ENCODE data around the gene ITGA1.

Gene ITGA1

DNA sequence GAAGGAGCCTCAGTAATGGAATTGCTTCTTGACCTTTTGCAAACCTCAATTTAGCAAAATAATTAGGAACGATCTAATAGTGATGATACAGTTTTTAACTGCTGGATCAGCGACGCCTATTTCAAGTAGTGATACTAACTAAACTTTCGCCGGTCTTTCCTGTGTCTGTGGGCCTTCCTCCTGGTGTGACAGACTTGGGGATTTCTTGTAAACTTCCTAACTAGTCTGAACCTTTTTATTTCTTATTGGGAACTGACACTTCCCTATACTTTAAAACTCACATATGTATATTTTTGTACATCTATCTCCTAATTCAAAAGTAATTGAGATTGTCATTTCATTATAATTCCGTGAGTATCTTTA, 15.2 kb downstream of the ITGA1 start:
- in situ Hi-C loops (cut with MboI; ENCODE audit: low pct_unique_long_range_greater_than_20kb, low sequenced_read_pairs, unreplicated experiment), result no loop called here
- TF ChIP-seq, protein P1, sequence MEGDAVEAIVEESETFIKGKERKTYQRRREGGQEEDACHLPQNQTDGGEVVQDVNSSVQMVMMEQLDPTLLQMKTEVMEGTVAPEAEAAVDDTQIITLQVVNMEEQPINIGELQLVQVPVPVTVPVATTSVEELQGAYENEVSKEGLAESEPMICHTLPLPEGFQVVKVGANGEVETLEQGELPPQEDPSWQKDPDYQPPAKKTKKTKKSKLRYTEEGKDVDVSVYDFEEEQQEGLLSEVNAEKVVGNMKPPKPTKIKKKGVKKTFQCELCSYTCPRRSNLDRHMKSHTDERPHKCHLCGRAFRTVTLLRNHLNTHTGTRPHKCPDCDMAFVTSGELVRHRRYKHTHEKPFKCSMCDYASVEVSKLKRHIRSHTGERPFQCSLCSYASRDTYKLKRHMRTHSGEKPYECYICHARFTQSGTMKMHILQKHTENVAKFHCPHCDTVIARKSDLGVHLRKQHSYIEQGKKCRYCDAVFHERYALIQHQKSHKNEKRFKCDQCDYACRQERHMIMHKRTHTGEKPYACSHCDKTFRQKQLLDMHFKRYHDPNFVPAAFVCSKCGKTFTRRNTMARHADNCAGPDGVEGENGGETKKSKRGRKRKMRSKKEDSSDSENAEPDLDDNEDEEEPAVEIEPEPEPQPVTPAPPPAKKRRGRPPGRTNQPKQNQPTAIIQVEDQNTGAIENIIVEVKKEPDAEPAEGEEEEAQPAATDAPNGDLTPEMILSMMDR (IDR thresholded peaks at IDR 0.05; ENCODE audit: extremely low read depth, insufficient read depth, missing control alignments), result no peak

DNA sequence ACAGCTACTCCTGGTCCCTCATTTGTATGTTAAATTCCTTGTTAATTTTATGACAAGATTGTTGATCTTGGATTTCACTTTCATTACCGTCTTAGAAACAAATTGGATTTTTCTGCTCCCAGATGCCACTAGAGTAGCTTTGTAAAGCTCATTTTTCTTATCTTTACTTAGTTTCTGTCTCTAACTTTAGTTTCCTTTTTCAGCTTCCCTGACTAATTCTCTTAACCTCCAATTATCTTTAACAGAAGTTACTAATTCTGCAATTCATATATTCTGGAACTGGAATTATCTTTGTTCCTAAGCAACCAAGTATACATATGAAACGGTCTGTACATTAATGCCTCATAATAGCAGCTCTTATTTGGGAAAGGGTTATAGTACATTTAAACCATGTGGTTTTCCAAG, 16.7 kb downstream of the ITGA1 start:
- DNase-seq (ENCODE audit: low spot score), result no peak
- in situ Hi-C loops (cut with MboI; ENCODE audit: low pct_unique_long_range_greater_than_20kb, low sequenced_read_pairs, unreplicated experiment), result no loop called here
- TF ChIP-seq, protein P1 (IDR thresholded peaks at IDR 0.05; ENCODE audit: extremely low read depth, insufficient read depth, missing control alignments), result no peak

More for the DNA sequence above, 15.2 kb downstream of the ITGA1 start:
- no peak for DNase-seq (ENCODE audit: low spot score)

DNA sequence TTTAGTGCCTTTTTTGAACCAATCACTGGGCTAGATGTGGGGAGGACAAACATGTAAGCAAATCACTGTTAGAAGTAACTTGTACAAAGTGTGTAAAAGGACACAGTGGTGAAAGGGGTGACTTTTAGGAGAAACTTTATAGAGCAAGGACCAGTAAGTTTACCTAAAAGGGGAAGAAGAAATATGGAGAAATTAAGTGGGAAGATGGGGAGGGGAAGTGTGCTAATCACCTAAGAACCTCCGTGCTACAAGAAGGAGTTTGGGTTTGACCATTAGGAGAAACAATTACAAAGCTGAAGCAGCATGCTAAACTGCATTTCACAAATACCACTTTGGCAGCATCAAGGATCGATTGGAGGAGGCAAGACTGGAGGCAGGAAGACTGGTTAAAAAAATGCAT, 17.3 kb downstream of the ITGA1 start:
- TF ChIP-seq, protein P1 (IDR thresholded peaks at IDR 0.05; ENCODE audit: extremely low read depth, insufficient read depth, missing control alignments), result no peak
- DNase-seq (ENCODE audit: low spot score), result no peak
- in situ Hi-C loops (cut with MboI; ENCODE audit: low pct_unique_long_range_greater_than_20kb, low sequenced_read_pairs, unreplicated experiment), result no loop called here

GRCh38 chr5:52805615-52806014, 17.9 kb downstream of the ITGA1 start:
- TF ChIP-seq, protein P1 (IDR thresholded peaks at IDR 0.05; ENCODE audit: extremely low read depth, insufficient read depth, missing control alignments), result no peak
- in situ Hi-C loops (cut with MboI; ENCODE audit: low pct_unique_long_range_greater_than_20kb, low sequenced_read_pairs, unreplicated experiment), result no loop called here
- DNase-seq (ENCODE audit: low spot score), result no peak

DNA sequence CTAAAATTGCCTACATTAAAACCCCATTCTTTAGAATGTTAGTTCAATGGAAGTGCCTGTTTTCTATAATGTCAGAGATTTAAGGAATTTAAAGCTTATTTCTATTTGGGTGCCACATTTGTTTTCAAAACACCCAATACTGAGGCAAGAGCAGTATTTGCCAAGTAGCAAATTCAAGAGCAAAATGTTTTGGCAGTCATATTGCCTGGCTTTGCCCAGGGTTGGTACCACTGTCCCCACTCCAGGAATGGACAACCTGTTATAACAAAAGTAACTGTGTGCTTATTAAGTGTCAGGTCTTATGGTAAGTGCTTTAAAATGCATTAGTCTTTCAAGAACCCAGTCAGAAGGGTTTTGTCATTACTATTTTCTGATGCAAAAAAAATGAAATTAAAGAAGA, 19.3 kb downstream of the ITGA1 start:
- no peak for DNase-seq (ENCODE audit: low spot score)
- in situ Hi-C loops (cut with MboI; ENCODE audit: low pct_unique_long_range_greater_than_20kb, low sequenced_read_pairs, unreplicated experiment), result no loop called here
- TF ChIP-seq, protein P1 (IDR thresholded peaks at IDR 0.05; ENCODE audit: extremely low read depth, insufficient read depth, missing control alignments), result no peak

- no peak for DNase-seq (ENCODE audit: low spot score)
- TF ChIP-seq, protein P1 (IDR thresholded peaks at IDR 0.05; ENCODE audit: extremely low read depth, insufficient read depth, missing control alignments), result no peak
- in situ Hi-C loops (cut with MboI; ENCODE audit: low pct_unique_long_range_greater_than_20kb, low sequenced_read_pairs, unreplicated experiment), result no loop called here
Measured at GRCh38 chr5:52807723-52808122, 20.0 kb downstream of the ITGA1 start.

- no peak for DNase-seq (ENCODE audit: low spot score)
- TF ChIP-seq, protein P1 (IDR thresholded peaks at IDR 0.05; ENCODE audit: extremely low read depth, insufficient read depth, missing control alignments), result no peak
- in situ Hi-C loops (cut with MboI; ENCODE audit: low pct_unique_long_range_greater_than_20kb, low sequenced_read_pairs, unreplicated experiment), result no loop called here
Measured at GRCh38 chr5:52808316-52808901, 20.7 kb downstream of the ITGA1 start.
